ENCODE measurements around the gene FOXN4. TPM values are rescaled to one million over a fixed set of nuclear protein-coding genes. Genes with fewer than 3 reads are reported as not detected.

The FOXN4 gene
- total RNA-seq, 1 experiment from 2014 or later, result 0.37 TPM

GRCh38 chr12:109281452-109281851 is 27.6 kb downstream of the FOXN4 start:
- H3K27me3 Mint-ChIP-seq (ENCODE audit: low read depth), result no peaks in the 10 kb centered on the region
- H3K36me3 Mint-ChIP-seq, result no peaks in the 10 kb centered on the region
- no peak for ATAC-seq
- H3K9me3 Mint-ChIP-seq, result no peaks in the 10 kb centered on the region
- TF ChIP-seq JUN (CRISPR knock-in tag; IDR thresholded peaks at IDR 0.05), result no peak
- no peak for TF ChIP-seq ATF2 (CRISPR knock-in tag; IDR thresholded peaks at IDR 0.05; ENCODE audit: borderline replicate concordance, low read depth)
- no peak for TF ChIP-seq NR2C2 (CRISPR knock-in tag; IDR thresholded peaks at IDR 0.05)
- no peak for TF ChIP-seq RORB (CRISPR knock-in tag; IDR thresholded peaks at IDR 0.05)
- TF ChIP-seq AR (CRISPR knock-in tag; IDR thresholded peaks at IDR 0.05), result no peak
- no peak for TF ChIP-seq MXD4 (CRISPR knock-in tag; IDR thresholded peaks at IDR 0.05; ENCODE audit: borderline replicate concordance)
- TF ChIP-seq USF1 (CRISPR knock-in tag; IDR thresholded peaks at IDR 0.05), result no peak
- no peak for TF ChIP-seq IRF1 (CRISPR knock-in tag; IDR thresholded peaks at IDR 0.05)
- no peak for DNase-seq (ENCODE audit: low spot score)
- CTCF ChIA-PET, result interaction anchor here (1.1 to 1.8 kb wide), 5 partner anchors 17 to 170 kb away, joined by 3 to 5 read pairs (median 3); no protein-coding TSS in a partner anchor
- peaks cover 10% of the 10 kb centered on the region for H3K4me1 Mint-ChIP-seq
- no peak overlapping the region for H3K4me3 Mint-ChIP-seq
- POLR2A ChIA-PET, result no interaction called here
- no peak overlapping the region for H3K27ac Mint-ChIP-seq

GRCh38 chr12:109279525-109279924 is 29.6 kb downstream of the FOXN4 start:
- no peaks in the 10 kb centered on the region for H3K27me3 Mint-ChIP-seq (ENCODE audit: low read depth)
- TF ChIP-seq SMAD3 (CRISPR knock-in tag; IDR thresholded peaks at IDR 0.05; ENCODE audit: borderline replicate concordance) (no peak), ZNF512 (CRISPR knock-in tag; IDR thresholded peaks at IDR 0.05; ENCODE audit: borderline replicate concordance) (no peak), E2F1 (CRISPR knock-in tag; IDR thresholded peaks at IDR 0.05) (no peak), SMAD4 (CRISPR knock-in tag; IDR thresholded peaks at IDR 0.05) (no peak), NR3C1 (CRISPR knock-in tag; conservative IDR thresholded peaks at IDR 0.05; ENCODE audit: low read depth) (no peak), HMGA2 (CRISPR knock-in tag; IDR thresholded peaks at IDR 0.05) (no peak)
- no peak for DNase-seq (ENCODE audit: low spot score)
- POLR2A ChIA-PET, result no interaction called here
- H3K36me3 Mint-ChIP-seq, result no peaks in the 10 kb centered on the region
- no peaks in the 10 kb centered on the region for H3K9me3 Mint-ChIP-seq
- no peak overlapping the region for H3K27ac Mint-ChIP-seq
- CTCF ChIA-PET, result interaction anchor here (0.6 to 1.8 kb wide), 2 partner anchors 15 to 526 kb away, joined by 3 to 5 read pairs; no protein-coding TSS in a partner anchor
- no peak for ATAC-seq
- no peak overlapping the region for H3K4me3 Mint-ChIP-seq
- peaks cover 10% of the 10 kb centered on the region for H3K4me1 Mint-ChIP-seq

All from WTC11 (cell line).